H54 (cell line): ENCODE measurements around the gene GGT1.
"Not testable (repeated sequence)": the region's sequence is repeated elsewhere in the genome, so short reads cannot be mapped to it uniquely, and the experiment has no call there.

Experiments used
- DNase-seq: peaks from one replicate; pipeline ENCODE4 v3.0.0; 2011; ENCODE audit warnings: low spot score, mixed read lengths; ENCODE audit not compliant: insufficient read length
- FAIRE-seq: peaks from 3 replicates; lab custom pipeline; 2011; peaks lifted over from hg19 to GRCh38; lab: Jason Lieb, UNC
- POLR2A ChIP-seq: IDR thresholded peaks from 2 replicates; pipeline ENCODE4 v1.6.1; 2011; ENCODE audit warnings: low read depth, mild to moderate bottlenecking, low read length

Gene GGT1

DNA sequence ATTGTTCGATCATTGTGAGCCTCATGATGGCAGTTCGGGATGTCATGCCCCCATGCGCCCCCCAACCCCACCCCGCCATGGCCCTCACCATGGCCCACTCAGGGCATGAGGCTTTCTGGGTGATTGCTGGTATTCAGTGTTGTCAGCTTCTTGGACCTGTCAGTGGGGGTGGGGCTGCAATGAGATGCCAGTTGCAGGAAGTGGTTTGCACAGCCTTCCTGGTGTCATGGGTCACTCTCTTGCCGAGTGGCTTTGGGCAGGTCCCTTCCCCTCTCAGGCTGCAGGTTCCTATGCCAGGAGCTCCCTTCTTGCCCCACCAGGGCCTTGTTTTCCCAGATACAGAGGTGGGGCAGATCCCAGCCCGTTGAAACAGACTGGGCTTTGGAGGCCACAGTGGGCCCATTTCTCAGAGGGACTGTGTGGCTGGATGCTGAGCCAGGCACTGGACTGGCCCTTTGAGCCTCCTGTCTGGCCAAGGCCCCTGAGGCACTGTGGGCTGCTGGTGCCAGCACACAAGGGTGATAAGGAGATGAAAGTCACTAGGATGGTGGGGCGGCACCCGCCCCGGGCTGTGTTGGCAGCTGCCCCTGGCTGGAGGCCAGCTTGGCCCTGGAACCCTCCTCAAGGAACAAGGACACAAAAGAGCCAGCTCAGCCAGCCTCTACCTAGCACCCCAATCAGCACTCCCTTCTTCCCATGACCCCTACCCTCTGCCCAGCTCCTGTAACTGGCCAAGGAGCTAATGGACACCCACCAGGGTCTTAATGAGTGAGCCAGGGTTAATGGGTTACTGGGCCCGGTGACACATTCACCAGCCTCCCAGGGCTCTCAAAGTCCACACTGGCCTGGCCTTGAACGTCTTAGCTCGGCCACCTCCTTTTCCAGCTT, 1.5 kb upstream of the GGT1 start:
- no peak for TF ChIP-seq POLR2A
- DNase-seq: no peak
- FAIRE-seq: no peak

DNA sequence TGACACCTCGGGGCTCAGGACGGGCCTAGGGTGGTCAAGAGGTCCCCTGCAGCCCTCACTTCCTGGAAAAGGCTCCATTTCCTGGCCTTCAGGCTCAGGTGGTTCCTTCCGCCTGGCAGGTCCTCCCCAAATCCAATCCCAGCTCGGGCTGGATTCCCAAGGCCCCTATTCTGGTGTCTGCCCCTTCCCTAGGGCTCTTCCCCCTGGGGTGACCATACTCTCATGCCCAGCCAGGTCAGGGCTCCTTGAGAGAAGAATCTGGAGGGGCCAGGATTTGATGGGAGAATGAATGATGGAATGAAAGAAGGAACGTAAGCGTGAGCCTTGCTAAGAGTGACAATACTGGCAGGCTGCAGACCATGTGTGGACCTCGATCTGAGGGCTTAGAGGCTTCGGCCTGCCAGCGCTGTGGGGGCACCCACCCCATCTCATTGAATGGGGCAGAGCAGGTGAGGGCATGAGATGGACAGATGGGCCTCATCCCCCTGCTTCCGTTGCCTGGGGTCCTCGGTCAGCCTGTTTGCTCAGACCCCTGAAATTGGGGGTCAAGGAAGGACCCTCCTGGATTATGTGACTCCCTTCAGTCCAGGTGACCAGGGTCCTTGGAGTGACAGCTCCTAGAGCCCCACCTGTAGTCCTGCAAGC, 766 bp upstream of the GGT1 start:
- FAIRE-seq, DNase-seq: not testable (repeated sequence)

DNA sequence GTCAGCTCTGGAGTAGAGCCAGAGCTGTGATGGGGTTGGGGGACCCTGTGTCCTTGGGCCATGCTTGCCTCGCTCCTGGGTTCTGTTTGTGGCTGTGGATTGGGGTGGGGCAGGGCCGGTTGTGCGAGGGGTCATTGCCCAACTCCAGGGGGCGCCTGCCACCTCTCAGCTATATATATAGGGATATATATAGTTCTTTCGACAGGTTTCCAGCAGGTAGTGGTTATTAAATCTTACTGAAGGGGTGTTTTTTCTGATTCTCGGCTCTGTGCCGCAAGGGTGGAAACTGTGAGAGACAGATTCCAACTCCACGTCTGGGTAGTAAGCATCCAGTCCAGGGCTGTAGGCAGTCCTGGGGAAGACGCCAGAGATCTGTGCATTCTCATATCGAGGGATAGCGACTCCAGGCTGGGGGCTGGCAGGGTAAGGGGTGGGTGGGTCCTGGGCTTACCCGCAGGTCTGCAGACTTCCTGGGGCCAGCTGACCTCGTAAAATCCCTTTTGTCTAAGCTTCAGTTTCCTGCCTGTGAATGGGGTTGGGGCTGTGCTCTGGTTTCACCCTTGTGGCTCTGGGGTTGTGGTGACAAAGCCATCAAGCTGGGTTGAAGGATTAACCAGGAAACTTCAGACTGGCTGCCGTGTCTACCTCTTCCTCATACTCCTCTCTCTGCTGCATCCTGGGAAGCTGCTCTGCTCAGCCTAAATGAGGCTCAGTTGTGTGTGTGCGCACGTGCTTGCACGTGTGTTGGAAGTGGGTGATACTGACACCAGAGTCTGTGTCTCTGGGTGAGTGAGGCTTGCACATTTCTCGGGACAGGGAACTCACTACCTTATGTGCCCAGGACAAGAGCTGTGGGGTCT, 1.0 kb downstream of the GGT1 start:
- FAIRE-seq, DNase-seq: not testable (repeated sequence)

DNA sequence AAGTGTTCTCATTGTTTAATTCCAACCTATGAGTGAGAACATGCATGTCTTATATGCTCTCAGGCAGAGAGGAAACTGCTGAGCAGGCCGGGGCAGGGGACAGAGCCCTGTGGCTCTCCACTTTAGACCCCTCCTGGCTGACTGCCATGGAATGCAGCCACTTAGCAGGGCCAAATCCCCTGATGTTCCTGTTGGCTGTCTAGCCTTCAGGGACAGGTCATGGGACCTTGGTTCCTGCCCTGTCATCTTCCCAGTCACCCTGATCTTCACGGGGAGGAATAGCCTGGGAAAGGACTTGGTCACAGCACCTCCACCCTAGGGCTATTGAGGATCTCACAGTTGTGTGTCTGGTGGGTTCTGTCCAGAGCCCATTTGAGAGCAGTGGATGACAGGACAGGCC, 3.3 kb downstream of the GGT1 start:
- not testable (repeated sequence) for DNase-seq, FAIRE-seq

DNA sequence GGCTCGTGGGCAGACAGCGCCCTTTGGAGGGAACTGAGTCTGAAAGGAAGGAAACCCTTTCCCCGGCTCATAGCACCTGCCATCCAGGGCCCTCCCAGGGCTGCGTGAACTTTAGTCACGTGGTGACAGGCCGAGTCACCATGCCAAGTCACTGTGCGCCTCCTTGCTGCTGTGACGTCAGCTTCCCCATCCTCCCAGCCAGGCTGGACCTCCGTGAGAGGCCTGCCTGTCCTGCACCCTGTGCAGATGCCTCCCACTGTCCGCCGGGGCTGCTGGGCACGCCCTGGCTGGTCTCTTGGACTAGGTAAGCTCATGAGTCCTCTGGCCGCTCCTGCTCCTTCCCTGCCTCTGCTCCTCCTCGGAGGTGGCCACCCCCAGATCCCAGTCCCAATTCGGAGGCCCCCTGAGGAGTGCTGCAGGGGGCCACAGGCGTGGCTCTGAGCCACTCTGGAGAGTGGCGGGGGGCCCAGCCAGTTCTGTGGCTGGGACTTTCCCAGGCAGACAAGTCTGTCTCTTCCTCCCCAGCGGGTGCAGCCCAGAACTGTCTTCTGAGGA, 4.5 kb downstream of the GGT1 start:
- not testable (repeated sequence) for FAIRE-seq, DNase-seq

DNA sequence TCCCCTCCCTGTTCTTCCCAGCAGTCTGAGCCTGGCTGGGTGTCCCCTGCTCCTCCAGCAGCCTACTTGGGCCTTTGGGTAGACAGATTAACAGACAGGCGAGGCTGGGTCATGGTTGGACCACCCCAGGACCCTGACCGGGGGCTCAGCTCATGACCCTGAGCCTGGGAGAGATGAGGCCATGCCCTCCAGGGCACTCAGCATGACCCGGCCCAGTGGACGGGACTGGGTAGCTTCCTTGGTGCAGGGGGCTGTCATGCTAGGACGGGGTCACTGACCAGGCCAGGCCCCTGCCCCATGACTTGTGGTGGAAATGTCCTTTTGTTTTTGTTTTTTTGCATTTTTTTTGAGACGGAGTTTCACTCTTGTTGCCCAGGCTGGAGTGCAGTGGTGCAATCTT, 5.3 kb downstream of the GGT1 start:
- FAIRE-seq, DNase-seq: not testable (repeated sequence)

DNA sequence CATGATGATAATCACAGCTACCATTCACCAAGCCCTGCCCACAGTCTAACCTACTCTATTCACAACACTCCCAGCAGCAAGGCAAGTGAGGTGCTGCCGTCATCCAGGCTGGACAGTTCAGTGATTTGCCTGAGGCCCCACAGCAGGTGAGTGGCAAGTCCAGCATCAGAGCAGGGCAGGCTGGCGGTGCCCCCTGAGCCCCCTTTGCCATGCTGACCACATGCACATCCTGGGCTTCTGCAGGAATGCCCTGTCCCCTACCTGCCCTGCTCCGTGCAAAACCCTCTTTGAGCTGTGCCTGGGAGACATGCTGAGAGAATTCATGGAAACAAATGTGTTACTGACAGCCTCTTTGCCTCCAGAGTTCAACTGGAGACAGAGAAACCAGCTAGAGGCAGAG, 6.9 kb downstream of the GGT1 start:
- not testable (repeated sequence) for DNase-seq, FAIRE-seq

DNA sequence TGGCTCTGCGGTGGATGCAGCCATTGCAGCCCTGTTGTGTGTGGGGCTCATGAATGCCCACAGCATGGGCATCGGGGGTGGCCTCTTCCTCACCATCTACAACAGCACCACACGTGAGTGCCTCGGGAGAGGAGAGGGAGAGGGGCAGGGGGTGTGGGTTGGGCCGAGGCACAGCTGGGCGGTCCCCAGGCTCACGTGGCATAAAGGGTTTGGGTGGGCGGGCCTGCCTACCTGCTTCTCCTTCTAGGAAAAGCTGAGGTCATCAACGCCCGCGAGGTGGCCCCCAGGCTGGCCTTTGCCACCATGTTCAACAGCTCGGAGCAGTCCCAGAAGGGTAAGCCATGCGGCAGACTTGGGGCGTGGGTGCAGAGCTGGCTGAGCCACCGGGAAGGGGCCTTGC, 11.8 kb downstream of the GGT1 start:
- FAIRE-seq, DNase-seq: not testable (repeated sequence)

DNA sequence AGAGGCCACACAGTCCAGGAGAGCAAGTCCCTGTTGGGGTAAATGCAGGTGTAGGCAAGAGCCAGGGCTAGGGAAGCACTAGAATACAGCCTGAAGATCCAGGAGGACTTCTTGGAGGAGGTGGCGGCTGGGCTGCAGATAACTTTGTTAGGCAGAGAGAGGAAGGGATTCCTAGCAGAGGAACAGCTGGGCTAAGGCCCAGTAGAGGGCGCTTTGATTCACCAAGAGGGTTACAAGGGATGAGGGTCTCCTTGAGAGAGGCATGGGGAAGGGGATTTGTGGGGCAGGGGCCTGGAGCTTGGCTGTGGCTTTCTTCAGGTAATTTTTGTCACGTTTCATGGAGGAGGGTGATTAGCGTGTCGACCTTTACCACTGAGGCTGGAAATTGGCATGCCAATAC, 18.3 kb downstream of the GGT1 start:
- not testable (repeated sequence) for FAIRE-seq, DNase-seq

DNA sequence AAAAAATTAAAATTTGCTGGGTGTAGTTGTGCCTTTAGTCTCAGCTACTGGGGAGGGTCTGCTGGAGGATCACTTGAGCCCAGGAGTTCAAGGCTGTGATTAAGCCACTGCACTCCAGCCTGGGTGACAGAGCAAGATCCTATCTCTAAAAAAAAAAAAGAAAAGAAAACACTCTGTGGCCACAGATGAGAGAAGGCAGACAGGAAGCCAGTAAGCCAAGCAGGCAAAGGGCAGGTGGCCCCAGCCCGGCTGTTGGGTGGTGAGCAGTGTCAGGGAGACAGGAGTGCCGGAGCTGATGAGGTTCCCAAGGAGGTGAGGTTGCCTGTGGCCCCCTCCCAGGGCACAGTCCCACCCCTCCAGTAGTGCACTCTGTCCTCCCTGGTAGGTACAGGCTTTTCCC, 19.6 kb downstream of the GGT1 start:
- DNase-seq, FAIRE-seq: not testable (repeated sequence)

DNA sequence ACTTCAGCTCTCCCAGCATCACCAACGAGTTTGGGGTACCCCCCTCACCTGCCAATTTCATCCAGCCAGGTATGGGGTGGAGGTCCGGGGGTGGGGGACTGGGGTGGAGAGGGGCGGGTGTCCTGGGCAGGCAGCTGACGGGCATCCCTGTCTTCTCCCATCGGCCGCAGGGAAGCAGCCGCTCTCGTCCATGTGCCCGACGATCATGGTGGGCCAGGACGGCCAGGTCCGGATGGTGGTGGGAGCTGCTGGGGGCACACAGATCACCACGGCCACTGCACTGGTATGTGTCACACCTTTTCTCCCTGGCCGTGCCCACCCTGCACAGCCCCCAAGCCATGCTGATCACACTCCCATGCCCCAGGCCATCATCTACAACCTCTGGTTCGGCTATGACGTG, 24.9 kb downstream of the GGT1 start:
- not testable (repeated sequence) for FAIRE-seq, DNase-seq

DNA sequence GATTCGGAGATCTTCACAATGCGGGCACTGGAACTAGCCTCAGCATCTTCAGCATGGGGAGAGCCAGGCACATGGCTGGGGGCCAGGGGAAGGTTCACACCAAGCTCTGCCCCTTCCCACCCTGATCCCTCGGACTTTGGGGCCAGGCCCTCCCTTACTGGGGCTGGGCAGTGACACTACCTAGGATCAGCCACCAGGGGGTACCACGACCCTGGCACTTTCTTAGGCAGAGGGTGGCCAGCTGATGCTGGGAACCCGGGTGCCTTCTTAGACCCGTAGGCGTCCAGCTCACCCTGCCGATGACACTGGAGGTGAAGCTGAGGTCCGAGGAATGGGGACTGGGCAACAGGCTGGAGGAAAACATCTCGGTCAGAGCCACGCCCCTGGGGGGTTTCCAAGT, 26.1 kb downstream of the GGT1 start:
- not testable (repeated sequence) for DNase-seq, FAIRE-seq

DNA sequence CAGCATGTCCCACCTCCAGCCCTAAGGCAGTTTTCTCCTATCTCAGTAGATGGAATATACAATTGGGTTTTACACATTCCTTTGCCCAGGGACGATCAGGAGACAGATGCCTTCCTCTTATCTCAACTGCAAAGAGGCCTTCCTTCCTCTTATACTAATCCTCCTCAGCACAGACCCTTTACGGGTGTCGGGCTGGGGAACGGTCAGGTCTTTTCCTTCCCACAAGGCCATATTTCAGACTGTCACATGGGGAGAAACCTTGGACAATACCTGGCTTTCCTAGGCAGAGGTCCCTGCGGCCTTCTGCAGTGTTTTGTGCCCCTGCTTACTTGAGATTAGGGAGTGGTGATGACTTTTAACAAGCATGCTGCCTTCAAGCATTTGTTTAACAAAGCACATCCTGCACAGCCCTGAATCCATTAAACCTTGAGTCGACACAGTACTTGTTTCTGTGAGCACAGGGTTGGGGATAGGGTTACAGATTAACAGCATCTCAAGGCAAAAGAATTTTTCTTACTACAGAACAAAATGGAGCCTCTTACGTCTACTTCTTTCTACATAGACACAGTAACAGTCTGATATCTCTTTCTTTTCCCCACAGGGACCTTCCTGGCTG, 27.9 kb downstream of the GGT1 start:
- not testable (repeated sequence) for FAIRE-seq, DNase-seq

DNA sequence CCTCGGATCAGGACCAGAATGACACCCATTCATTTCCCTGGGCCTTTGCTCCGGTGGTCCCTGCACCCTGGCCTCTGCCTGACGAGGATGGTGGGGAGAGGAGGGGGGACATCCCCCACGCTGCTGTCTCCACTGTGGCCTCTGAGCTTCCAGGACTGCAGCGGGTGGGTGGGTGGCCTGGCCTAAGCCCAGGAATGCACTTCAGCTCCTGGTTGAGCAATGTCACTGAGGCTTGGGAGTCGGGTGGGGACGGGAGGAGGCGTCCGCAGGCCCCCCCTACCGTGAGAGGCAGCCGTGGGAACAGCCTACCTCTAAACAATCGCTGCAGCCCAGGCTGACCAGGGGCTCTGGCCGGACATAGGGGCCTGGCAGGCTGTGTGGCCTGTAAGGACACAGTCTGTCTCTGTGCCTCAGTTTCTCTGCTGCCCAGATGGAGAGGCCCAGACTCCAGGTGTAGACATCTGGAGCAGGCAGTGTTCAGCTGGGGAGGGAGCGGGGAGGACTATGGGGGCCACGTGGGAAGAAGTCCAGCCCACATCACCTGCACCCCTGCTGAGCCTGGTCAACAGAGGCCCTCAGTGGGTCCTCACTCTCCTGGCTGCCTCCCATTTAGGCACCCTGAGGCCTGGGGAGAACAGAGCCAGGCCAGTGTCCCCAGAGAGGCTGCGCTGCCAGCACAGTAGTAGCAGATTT, 28.6 kb downstream of the GGT1 start:
- not testable (repeated sequence) for DNase-seq, FAIRE-seq

DNA sequence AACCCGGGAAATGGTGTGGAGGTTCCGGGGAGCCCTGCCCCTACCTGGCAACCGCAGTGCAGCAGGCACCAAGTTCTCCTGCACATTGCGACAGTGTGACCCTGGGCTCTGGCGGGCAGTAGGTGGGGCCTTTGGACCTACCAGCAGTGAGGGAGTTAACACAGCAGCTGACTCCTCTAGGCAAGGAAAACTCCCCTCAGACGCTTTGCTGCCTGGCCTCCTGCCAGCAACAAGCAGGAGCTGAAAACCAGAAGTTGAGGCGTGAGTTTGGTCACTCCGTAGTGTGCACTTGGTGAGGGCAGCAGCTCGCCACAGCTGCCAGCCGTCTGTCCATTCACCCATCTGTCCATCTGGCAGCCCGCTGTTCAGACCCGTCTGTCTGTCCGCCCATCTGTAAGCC, 29.6 kb downstream of the GGT1 start:
- not testable (repeated sequence) for FAIRE-seq

DNA sequence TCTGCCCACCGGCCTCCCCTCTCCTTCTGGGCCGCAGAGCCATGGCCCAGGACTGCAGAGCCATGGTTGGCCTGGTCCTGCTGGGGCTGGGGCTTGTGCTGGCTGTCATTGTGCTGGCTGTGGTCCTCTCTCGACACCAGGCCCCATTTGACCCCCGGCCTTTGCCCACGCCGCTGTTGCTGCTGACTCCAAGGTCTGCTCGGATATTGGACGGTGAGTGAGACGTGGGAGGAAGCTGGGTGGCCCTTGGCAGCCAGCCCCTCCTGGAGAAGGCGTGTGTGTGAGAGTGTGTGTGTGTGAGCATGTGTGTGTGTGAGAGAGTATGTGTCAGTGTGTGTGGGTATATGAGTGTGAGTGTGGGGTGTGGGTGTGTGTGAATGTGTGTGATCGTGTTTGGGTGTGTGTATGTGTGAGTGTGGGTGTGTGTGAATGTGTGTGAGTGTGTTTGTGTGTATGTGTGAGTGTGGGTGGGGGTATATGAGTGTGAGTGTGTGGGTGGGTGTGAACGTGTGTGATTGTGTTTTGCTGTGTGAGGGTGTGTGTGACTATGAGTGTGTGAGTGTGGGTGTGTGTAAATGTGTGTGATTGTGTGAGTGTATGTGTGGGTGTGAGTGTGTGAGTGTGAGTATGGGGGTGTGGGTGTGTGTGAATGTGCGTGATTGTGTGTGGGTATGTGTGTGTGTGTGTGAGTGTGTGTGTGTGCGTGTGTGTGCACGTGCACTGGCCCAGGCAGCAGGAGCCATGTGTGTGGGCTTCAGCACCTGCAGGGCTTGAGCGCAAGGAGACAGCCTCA, 30.4 kb downstream of the GGT1 start:
- FAIRE-seq, DNase-seq: not testable (repeated sequence)

More for the DNA sequence above, 29.6 kb downstream of the GGT1 start:
- not testable (repeated sequence) for DNase-seq

DNA sequence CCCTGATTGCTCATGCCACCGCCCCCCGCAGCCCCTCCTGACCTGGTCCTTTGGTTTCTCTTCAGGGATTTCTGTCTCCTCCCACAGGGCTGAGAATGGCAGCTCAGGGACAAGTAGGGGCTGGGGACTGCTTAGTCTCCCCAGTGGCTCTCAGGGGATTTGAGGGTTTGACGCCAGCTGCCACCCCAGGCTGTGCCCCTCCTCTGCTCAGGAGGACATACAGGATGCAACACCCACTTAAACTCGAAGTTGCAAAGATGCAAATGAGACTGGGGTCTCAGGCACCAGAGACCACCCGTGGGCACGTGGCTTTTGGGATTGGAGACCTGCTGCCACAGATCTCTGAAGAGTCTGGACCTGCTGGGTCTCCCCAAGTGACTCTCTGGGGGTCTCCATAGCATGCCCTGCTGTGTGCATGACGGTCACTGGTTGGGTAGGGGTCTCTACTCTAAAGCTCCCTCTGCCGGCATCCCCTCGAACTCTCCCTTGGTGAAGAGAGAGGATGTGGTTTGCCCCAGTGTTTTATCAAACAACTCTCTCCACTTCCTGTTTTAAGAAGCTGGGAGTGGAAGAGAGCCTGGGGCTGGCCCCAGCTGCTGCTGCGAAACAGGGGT, 31.9 kb downstream of the GGT1 start:
- FAIRE-seq: not testable (repeated sequence)

More for the DNA sequence above, 31.9 kb downstream of the GGT1 start:
- not testable (repeated sequence) for DNase-seq
